IMR-90 (cell line): Measurements from ENCODE around the gene TMEM205. TPM values are rescaled to one million over a fixed set of nuclear protein-coding genes. Genes with fewer than 3 reads are reported as not detected.
A peak's percentile ranks its signal among the peaks of the same experiment; 100 is the strongest.
"Not testable (repeated sequence)": the region's sequence is repeated elsewhere in the genome, so short reads cannot be mapped to it uniquely, and the experiment has no call there.

ENCODE experiments used
- ATAC-seq: fragments of 200-7000 bp; cut with Tn5 transposase; 2 replicates; pipeline ENCODE4 v1.9.1; 2020; ENCODE audit warnings: low read depth, mild to moderate bottlenecking, moderate library complexity
- BruUV-seq: library from RNA; stranded (reverse); fragments of 400-500 nt; replicated peaks from 2 replicates; lab custom pipeline; 2021; lab: Mats Ljungman, UMichigan
- CTCF ChIA-PET: fragments of 300-600 bp; formaldehyde crosslinking; extraction: SDS; loops from one replicate; lab custom pipeline; 2021; ENCODE audit warnings: antibody characterized with exemption; lab: Yijun Ruan, JAX
- POLR2A ChIA-PET: fragments of 300-600 bp; sonication (Branson Sonifier 250); formaldehyde crosslinking; loops from one replicate; lab custom pipeline; 2022; ENCODE audit warnings: antibody characterized with exemption; ENCODE audit not compliant: unreplicated experiment; lab: Charles Lee
- DNase-seq: peaks from one replicate; pipeline ENCODE4 v3.0.0; 2013
- H2AFZ ChIP-seq: replicated peaks from 2 replicates; pipeline ENCODE3; 2013; ENCODE audit warnings: low read length, mild to moderate bottlenecking; ENCODE audit not compliant: poor library complexity
- H2AK5ac ChIP-seq: 2 replicates; pipeline ENCODE4 v1.6.1; 2013; ENCODE audit warnings: low read depth, low read length, inconsistent platforms
- H2AK9ac ChIP-seq: replicated peaks from 2 replicates; pipeline ENCODE3; 2013; ENCODE audit warnings: mild to moderate bottlenecking, low read depth, low read length, moderate library complexity; ENCODE audit not compliant: poor library complexity
- H2BK120ac ChIP-seq: 2 replicates; pipeline ENCODE4 v1.6.1; 2013; ENCODE audit warnings: low read depth, low read length, inconsistent platforms
- H2BK15ac ChIP-seq: 3 replicates; pipeline ENCODE4 v1.6.1; 2013; ENCODE audit warnings: low read depth, low read length, inconsistent platforms
- H2BK20ac ChIP-seq: 2 replicates; pipeline ENCODE4 v1.6.1; 2013; ENCODE audit warnings: low read depth, mild to moderate bottlenecking, inconsistent platforms, low read length, moderate library complexity
- H2BK5ac ChIP-seq: 2 replicates; pipeline ENCODE4 v1.6.1; 2013; ENCODE audit warnings: mild to moderate bottlenecking, low read depth, low read length, inconsistent platforms; ENCODE audit not compliant: poor library complexity, severe bottlenecking
- H3K14ac ChIP-seq: replicated peaks from 2 replicates; pipeline ENCODE4 v1.6.1; 2013; ENCODE audit warnings: low read depth, low read length, inconsistent platforms
- H3K18ac ChIP-seq: 2 replicates; pipeline ENCODE4 v1.6.1; 2013; ENCODE audit warnings: low read depth, low read length, control low read depth
- H3K23ac ChIP-seq: 2 replicates; pipeline ENCODE4 v1.6.1; 2013; ENCODE audit warnings: low read depth, low read length, inconsistent platforms
- H3K27ac ChIP-seq: 2 replicates; pipeline ENCODE4 v1.5.1; 2013; ENCODE audit warnings: mild to moderate bottlenecking, control low read depth, low read length; ENCODE audit not compliant: insufficient read depth
- H3K27me3 ChIP-seq: 2 replicates; pipeline ENCODE4 v1.6.1; 2013; ENCODE audit warnings: low read length; ENCODE audit not compliant: control insufficient read depth, insufficient read depth
- H3K36me3 ChIP-seq: 2 replicates; pipeline ENCODE4 v1.6.1; 2013; ENCODE audit warnings: low read length, mixed read lengths; ENCODE audit not compliant: control insufficient read depth, insufficient read depth
- H3K4ac ChIP-seq: 2 replicates; pipeline ENCODE4 v1.6.1; 2013; ENCODE audit warnings: low read depth, low read length, inconsistent platforms
- H3K4me1 ChIP-seq: 2 replicates; pipeline ENCODE4 v1.6.1; 2013; ENCODE audit warnings: low read length, mixed read lengths; ENCODE audit not compliant: control insufficient read depth, insufficient read depth
- H3K4me2 ChIP-seq: 2 replicates; pipeline ENCODE4 v1.6.1; 2013; ENCODE audit warnings: low read depth, mild to moderate bottlenecking, control low read depth, low read length, moderate library complexity
- H3K4me3 ChIP-seq: 2 replicates; pipeline ENCODE4 v1.5.1; 2013; ENCODE audit warnings: low read depth, mild to moderate bottlenecking, control low read depth, low read length, moderate library complexity; ENCODE audit not compliant: insufficient read depth
- H3K56ac ChIP-seq: 2 replicates; pipeline ENCODE4 v1.6.1; 2013; ENCODE audit warnings: low read length, inconsistent platforms; ENCODE audit not compliant: insufficient read depth; ENCODE audit errors: extremely low read depth
- H3K79me1 ChIP-seq, 2 experiments: 2 replicates each; pipeline ENCODE4 v1.6.1; 2013; ENCODE audit warnings: low read length in 2 of 2, inconsistent platforms in 1 of 2, low read depth in 1 of 2
- H3K9ac ChIP-seq: 2 replicates; pipeline ENCODE4 v1.6.1; 2013; ENCODE audit warnings: low read depth, low read length, control low read depth
- H3K9me1 ChIP-seq: 2 replicates; pipeline ENCODE4 v1.6.1; 2013; ENCODE audit warnings: low read length, inconsistent platforms; ENCODE audit not compliant: insufficient read depth
- H3K9me3 ChIP-seq: 2 replicates; pipeline ENCODE4 v1.6.1; 2013; ENCODE audit warnings: low read length; ENCODE audit not compliant: control insufficient read depth, insufficient read depth
- H4K20me1 ChIP-seq: 2 replicates; pipeline ENCODE4 v1.6.1; 2013; ENCODE audit warnings: low read length, inconsistent platforms; ENCODE audit not compliant: insufficient read depth
- H4K5ac ChIP-seq: 2 replicates; pipeline ENCODE4 v1.6.1; 2013; ENCODE audit warnings: mild to moderate bottlenecking, low read depth, low read length, control low read depth
- H4K8ac ChIP-seq, 2 experiments: 2 replicates each; pipeline ENCODE4 v1.6.1; 2013; ENCODE audit warnings: low read depth in 2 of 2, low read length in 2 of 2, control low read depth in 1 of 2, inconsistent platforms in 1 of 2
- H4K91ac ChIP-seq: 2 replicates; pipeline ENCODE4 v1.6.1; 2013; ENCODE audit warnings: low read depth, low read length, inconsistent platforms; ENCODE audit not compliant: insufficient read depth
- WGBS, 2 experiments: methylation state at CpG; one replicate each; pipeline versions ENCODE4 v1.1.5 to v1.1.7; 2013; ENCODE audit warnings: missing lambda C conversion rate in 2 of 2; ENCODE audit not compliant: insufficient read length in 1 of 2; ENCODE audit errors: extremely low coverage in 2 of 2; 5-methylcytosine and 5-hydroxymethylcytosine counted together
- dilution Hi-C: fragments of 300-500 bp; cut with HindIII; formaldehyde crosslinking; loops from one replicate; pipeline ENCODE4 v1.14.3; 2018; ENCODE audit warnings: low sequenced_read_pairs; ENCODE audit not compliant: unreplicated experiment
- in situ Hi-C: fragments of 300-500 bp; cut with MboI; formaldehyde crosslinking; loops from 3 replicates; pipeline ENCODE4 v1.14.3; 2019; ENCODE audit warnings: low sequenced_read_pairs, inconsistent platforms, mixed read lengths
- intact Hi-C: fragments of 100-400 bp; cut with micrococcal nuclease; formaldehyde crosslinking; loops from 2 replicates; pipeline ENCODE4 v1.10.0; 2022
- polyA plus RNA-seq, 3 experiments: library from polyadenylated mRNA; depleted of rRNA; stranded (reverse); fragments of >200 nt; gene quantifications; 2 replicates each; pipeline ENCODE4 v1.2.3, GENCODE V29; 2012; ENCODE audit warnings: low replicate concordance in 1 of 3
- total RNA-seq: library from RNA; depleted of rRNA; stranded (reverse); fragments of >200 nt; gene quantifications from 2 replicates; pipeline ENCODE4 v1.2.3, GENCODE V29; 2012

The TMEM205 gene
- total and polyA plus RNA-seq, 2 of the 4 experiments (the other 2 are of a cell fraction), result 110 to 136 TPM

GRCh38 chr19:11340099-11340467, 6.0 kb downstream of the TMEM205 start:
- CTCF ChIA-PET, POLR2A ChIA-PET, H3K27ac ChIP-seq, BruUV-seq, H3K4me3 ChIP-seq, H3K9me3 ChIP-seq, H2BK5ac ChIP-seq, ATAC-seq, H3K23ac ChIP-seq, H3K9me1 ChIP-seq, H2BK15ac ChIP-seq, dilution Hi-C loops, DNase-seq, H4K5ac ChIP-seq, H2BK120ac ChIP-seq, H3K27me3 ChIP-seq, in situ Hi-C loops, H4K20me1 ChIP-seq, H3K18ac ChIP-seq, H3K4me1 ChIP-seq, H4K91ac ChIP-seq, H2BK20ac ChIP-seq, intact Hi-C loops, H3K56ac ChIP-seq, H2AK9ac ChIP-seq: not testable (repeated sequence)
- WGBS, 2 experiments, result no CpG with 5 or more reads among the region's 8 CpGs
- Histone ChIP-seq H3K79me1 (peaks cover 1 to 23% of the 10 kb centered on the region in 2 experiments; a peak in 3 of 4 replicates), H3K4ac (peak overlapping the region; percentile 74; the same call in 1 of the 2 replicates), H3K14ac (peak overlapping the region; percentile 95; the same call in 1 of the 2 replicates), H2AK5ac (peak overlapping the region; percentile 67; the same call in 1 of the 2 replicates), H4K8ac (peak overlapping the region in 1 of 2 experiments; percentile 86; a peak in 2 of 4 replicates), H2AFZ (peak overlapping the region; percentile 93), H3K4me2 (peak overlapping the region; percentile 82), H3K9ac (0 out of 2 replicates have a peak overlapping the region, but pooled peaks have one; percentile 49), H3K36me3 (peaks cover 17% of the 10 kb centered on the region)
